GM19455 (cell line): Measurements from ENCODE around the gene TRAP1.

Experiments
- ATAC-seq: cut with Tn5 transposase; IDR thresholded peaks from one replicate; pipeline ENCODE4 v1.9.1; 2021; ENCODE audit not compliant: unreplicated experiment

The TRAP1 gene

DNA sequence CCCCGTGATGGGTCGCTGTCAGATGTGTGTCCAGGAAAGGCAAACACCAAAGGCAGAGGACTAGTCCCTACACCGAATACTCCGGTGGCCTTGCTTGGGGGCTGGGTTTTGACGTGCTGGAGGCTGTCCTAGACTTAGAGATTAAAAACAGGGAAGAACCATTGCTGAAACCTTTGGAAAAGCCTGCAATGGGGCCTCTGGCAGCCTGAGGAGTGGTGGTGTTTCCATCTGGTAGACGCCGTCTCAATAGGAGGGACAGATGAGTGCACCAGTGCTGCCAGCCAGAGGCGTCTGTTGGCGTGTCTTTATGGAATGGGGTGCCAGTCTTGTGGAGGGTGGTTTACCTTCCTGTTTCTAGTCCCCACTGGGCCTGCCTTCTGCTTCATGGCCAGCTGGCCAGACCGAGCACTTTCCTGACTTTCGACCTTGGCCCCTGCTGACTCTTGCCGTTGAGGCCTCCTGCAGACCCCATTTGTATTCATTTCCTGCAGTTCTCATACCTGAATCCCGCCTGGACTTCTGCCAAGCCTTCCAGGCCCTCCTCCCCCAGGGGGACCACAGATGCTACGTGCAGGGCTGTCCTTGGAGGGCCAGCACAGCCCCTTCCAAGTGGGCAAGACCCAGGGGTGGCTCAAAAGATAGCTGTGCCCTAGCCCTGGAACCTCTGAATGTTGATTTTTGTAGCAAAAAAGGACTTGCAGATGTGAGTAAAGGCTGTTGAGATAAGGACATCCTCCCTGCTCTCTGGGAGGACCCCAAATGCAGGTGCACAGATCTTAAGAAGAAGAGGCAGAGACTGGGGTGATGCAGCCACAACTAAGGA lies 64.7 kb downstream of the TRAP1 start:
- no peak for ATAC-seq

DNA sequence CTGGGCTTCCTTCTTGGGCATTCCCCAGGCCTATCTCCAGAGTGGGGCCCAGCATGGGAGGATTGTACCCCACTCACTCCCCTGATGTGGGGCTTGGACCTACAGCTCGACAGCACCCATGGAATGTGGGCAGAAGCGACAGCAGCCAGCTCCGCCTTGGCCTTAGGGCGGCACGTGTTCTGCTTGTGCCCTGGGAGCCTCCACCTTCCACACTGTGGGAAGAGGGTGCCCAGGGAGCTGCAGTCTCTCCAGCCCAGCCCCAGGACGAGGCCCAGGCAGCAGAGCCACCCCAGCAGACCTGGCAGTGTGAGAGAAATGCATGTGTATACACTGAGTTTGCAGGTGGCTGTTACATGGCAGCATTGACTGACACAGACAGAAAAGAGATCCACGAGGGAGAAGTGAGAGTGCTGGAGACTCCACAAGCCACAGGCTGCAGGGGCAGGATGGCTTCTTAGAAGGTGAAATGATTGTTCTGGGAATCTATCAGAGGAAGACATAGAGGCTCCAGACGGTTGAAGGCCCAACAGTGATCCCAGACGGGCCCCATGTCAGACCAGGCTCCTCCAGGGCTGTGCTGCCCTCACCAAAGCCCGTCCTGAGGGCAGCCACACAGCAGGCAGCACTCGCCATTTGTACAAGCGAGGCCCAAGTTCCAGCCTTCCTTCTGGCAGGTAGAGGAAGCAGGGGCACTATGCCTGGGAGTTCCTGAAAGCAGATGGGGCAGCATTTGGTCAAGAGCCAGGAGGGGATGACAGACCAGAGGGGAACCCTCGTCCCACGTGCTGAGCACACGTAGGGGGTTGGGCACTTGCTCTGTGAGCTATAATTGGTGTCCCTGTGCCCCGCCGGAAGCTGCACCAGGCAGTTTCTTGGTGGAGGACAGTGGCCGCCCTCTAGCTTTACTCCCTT lies 65.6 kb downstream of the TRAP1 start:
- no peak for ATAC-seq

DNA sequence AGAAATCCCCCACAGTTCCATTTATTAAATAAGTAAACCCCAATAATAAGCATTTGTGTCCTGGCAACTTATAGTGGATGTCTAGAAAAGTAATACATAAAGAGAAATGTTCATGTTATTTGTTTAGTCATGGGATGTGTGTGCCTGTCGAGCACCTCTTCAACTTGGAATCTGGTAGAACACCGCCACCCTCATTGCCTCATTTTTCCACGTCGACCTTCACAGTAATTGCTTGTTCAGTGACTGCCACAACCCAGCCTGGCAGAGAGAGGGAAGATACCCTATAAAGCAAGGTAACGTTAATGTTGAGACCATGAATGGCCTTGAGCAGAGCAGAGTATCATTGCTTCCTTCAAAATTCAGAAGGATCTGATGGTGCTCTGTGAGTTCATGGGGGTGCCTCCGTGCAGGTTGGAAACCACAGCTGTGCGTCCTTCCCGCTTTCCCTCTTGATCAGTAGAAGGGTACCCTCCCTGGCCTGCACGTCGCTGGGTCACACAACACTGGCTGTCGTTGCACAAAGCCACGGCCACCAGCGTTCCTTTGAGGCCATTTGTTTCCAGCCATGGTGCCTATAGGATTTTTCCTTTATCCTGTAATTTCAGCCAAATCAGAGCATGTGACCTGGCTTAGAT lies 66.6 kb downstream of the TRAP1 start:
- no peak for ATAC-seq

DNA sequence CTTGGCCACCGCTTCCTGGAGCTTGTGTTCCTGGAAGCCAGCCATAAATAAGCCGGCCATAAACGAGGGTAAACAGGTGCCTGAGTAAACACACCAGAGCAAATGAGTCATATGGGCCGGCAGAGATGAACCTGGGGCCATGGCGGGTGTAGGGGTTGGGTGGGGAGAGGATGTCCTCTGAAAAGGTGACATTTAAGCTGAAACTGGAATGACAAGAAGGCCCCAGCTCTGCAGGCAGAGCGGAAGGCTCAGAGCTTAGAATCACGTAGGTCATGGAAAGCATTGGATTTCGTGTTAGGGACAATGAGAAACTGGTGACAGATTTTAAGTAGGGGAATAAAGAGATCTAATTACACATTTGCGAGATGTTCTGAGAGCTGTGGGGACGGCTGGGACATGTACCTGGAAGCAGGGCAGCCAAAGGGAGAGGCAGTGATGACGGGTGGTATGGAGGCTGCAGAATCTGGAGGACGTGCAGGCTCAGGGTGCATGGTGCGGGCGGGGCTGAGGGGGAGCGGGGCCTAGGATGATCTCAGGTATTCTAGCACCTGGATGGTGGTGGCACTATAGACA lies 70.9 kb downstream of the TRAP1 start:
- no peak for ATAC-seq

DNA sequence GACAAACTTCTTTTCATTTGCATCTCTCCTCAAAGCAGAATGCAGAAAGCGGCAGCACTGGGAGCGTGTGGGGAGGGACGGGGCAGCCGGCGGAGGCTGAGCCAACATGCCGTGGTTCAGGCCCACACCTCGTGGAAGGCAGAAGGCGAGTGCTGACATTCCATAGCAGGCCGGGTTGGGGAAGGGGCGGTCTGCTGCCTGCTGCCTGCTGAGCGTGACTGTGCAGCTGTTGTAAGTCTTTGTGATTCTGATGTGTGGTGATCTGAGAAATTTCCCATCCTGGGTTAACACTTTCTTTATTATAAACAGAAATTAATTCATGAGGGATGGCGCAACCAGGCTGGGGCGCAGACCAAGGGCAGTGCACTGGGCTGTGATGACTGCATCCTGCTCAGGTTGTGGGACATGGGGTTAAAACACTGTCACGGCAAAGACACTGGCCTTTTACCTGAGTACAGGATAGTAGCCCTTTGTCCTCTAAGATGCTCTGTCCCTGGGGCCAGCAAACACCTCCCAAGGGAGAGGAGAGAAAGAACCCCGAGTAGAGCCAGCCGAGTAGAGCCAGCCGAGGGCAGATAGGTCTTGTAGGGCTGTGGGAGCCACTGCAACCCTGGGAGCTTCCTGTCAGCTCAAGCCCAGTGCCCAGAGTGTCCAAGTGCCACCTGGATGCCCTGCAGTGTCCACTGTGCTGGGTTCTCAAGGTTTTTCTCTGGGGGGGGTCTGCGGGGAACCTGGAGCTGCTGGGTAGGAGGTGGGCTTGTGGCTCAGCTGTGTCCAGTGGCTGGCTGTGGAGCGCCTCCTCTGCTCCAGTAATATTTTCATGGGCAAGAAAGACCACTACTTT lies 71.6 kb downstream of the TRAP1 start:
- no peak for ATAC-seq

DNA sequence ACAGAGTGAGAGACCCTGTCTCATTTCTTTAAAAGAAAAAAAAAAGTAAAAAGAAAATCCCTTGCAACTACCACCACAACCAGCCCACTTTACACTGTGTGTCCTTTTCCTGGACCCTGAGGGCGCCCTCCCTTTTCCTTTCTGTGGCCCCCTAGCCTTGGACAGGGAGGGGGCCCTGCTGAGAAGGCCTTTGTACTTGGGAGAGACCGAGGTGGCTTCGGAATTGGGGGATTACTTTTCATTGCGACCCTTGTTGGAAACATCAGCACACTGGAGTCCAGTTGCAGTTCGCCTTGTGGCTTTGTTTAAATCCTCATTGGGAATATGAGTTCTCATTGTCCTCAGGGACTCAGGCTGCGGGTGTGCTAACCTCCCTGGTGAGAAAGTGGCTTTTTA lies 72.2 kb downstream of the TRAP1 start:
- no peak for ATAC-seq

DNA sequence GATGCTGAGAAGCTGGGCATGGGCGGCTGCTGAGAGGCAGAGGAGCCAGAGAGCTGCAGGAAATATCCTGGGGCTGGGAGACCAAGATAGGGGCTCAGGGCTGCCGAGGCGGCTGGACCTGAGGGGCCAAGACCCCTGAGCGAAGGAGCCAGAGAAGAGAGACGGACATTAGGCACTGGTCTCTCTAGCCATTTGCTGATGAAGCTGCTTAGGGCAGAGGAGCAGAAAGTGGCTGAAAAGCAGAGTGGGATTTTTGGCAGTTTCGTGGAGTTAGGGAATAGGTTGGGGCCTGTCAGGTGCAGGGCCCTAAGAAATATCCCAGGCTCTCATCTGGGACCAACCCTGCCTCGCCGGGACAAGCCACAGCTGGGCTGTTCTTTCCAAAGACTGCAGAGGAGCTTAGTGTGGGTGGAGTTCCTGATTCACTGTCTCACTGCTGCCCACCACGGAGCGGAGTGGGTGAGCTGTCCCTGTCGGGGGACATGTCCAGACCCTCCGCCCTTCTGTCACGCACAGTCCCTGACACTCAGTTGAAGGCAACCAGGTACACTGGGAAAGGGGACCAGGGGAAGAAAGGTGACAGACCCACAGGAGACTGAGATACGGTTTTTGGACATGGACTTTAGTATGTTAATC lies 74.1 kb downstream of the TRAP1 start:
- no peak for ATAC-seq

DNA sequence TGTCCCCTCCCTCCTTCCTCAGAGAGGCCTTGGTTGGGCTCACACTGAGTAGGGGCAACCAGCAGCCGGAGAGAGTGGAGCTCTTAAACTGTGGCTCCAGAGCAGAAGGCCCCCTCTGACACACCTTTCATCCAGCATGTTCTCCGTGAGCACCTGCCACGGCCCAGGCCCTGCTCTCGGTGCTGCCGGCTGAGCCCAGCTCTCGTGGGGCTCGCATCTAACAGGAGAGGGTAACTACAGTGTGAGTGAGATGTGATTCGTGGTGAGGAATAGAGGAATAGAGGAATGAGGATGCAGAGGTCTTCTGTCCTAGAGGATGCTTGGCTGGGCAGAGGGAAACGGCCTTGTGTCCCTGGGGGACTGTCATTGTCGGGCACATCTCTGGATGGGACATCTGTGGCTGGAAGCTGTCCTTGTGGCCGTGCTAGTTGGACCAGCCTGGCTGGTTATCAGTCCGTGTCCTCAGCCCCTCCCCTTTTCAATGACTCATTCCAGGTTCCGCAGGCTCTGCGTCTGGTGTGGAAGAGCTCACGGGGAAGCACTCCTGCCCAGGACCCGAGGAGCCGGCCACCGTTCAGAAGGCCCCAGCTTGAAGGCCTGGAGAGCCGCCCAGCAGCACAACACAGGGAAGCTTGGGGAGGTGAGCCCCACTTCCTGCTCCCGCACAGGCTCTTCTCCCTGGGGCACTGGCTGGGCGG lies 74.8 kb downstream of the TRAP1 start:
- ATAC-seq, result no peak

DNA sequence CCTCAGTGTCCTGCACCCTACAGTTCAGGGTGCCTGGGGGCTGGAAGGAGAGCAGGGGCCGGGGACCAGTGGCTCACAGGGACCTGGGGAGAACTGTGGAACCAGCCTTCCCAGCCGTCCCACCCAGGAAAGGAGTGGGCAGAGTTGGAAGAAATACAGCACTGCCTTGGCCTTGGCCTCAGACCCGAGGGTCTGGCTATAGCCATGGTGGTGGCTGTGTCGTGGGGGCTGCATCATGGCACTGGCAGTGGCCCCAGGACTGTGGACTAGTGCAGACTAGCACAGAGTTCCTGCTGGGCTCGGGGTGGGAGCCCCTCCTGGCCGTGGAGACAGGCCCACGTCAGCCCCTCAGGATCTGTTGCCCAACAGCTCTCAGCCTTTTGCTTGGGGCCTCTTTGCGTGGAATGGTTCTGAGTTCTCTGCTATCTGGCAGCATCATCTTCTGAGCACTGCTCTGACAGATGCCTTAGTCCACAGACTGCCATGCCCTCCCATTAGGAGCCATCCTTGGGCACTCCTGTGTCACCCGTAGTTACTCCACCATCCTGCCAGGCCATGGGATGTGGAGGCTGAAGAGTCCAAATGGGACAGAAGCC lies 75.4 kb downstream of the TRAP1 start:
- no peak for ATAC-seq

DNA sequence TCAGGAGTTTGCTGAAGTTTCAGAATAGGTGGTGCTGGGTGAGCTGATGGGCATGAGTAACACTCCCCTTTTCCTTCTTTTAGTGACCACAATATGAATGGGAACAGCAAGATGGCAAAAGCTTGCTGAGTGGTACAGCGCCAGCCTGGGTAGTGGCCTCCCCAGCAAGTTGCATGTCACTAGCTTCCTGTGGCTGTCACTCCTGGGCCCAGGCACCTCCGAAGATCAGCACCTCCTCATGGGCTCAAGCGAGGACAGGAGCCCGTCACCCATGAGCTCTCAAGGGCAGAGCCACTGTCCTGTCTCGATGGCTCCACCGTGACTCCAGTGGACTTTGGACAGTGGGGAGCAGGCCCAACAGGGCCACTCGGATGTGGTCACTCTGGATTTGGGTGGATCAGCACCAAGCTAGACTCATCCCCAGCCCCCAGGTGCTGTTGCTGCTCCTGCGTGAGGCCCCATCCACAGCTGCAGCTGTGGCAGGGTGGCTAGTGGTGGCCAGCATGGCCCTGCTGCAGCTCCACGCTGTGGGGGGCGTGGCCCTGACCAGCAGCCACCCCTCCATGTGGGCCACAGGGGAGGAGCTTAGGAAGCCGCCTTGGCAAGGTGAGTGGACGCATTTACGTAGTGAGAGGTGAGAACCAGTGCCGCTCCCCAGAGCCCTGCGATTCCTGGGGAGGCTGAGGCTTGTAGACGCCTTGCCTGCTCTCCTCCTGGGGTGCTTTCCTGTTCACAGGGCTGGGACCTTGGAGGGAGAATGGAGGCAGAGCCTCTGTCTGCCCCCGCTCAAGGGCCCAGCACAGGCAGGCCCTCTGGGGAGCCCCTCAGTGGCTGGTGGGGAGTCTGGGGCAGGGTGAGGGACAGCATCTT lies 76.5 kb downstream of the TRAP1 start:
- no peak for ATAC-seq

DNA sequence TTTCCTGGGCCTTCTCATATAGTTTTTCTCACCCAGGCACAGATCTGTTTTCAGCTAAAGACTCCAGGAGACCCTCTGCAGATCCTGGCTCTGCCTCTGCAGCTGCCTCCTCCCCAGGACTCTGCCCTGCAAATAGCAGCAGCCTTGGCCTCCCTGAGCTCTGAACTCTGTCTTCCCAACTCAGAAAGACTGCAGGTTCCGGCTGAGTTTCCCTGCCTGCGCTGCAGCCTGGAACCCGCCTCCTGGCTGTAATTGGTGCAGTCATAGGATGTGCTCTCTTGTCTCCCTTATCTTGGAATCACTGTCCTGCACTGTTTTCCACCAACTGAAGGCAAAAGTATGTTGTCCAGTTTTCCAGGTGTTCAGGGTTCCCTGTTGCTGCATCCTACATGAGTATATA lies 77.1 kb downstream of the TRAP1 start:
- ATAC-seq, result no peak

DNA sequence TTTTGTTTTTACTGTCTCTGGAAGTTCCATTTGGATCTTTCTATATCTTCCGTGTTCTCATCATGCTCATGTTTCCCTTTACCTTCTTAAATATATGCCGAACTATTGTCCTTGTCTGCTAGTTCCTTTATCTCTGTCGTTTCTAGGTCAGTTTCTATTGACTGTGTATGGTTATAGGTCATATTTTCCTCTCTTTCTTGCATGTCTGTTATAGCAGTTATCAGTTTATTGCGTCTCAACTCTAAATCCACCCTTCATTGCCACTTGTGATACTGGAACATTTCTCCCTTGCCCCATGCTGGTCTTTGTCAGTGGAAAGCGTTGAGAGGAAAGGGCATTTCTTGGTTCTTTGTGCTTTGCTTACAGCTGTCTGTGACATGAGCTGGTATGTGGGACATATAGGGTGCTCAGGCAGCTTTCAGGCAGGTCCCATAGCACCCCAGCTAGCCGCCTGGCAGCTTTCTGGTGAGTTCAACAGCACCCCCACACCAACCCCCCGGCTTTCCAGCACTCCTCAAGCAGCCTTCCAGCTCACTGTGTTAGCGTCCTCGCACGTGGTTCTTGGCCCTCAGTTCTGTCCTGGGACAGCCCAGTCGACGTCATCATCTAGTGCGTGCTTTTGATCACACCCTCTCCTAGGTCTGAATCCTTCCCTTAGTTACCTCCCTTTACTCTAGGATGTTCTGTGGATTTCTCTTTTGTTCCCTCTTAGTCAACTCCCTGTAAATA lies 78.2 kb downstream of the TRAP1 start:
- no peak for ATAC-seq

DNA sequence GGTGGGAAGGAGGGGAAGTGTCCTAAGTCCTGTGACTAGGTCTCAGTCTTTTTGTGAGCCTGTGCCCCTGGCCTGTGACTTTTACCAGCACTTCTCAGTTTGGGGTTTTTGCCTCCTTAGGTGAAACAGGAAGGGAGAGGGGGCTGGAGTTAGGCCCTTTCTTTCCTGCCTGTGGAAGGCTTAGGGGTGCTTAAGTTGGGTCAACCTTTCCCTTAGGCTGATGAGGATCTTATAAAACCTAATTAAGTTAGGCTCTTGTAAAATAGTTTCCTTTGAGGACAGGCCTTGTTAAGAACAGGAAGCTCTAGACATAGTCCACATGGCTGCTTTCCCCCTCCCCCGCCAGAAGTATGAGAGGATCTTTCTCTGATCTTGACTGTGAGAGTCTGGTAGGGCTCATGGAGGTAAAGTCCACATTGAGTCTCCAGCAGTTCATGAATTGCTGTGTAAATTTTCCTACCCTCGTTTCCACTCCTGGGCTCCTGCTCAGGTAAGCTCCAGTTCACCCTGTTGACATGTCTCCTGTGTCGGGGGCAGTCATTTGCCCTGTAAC lies 79.9 kb downstream of the TRAP1 start:
- no peak for ATAC-seq

DNA sequence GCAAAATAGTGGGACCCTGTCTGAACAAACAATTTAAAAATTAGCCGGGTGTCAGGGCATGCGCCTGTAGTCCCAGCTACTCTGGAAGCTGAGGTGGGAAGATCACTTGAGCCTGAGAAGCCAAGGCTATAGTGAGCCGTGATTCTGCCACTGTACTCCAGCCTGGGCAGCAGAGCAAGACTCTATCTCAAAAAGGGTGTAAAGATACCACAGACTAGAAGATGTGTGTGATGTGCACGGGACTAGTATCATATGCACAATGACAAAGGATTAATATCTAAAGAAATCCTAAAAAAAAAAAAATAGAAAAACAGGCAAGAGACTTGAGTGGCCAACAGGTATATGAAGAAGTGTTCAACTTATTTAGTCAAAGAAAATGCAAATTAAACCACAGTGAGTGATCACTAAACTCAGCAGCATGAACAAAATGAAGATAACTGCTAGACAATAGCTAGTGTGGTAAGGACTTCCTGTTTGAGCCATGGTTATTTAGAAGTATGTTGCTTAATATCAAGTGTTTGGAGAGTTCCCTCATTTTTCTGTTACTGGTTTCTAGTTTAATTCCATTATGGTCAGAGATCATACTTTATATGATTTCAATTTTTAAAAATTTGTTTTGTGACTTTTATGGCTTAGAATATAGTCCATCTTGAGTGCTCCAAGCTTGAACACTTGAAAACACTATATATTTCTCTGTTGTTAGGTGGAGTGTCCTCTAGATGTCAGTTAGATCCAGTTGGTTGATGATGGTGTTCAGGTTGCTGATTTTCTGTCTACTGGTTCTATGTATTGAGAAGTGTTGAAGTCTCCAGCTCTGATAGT lies 91.2 kb downstream of the TRAP1 start:
- ATAC-seq, result peak; percentile 53

DNA sequence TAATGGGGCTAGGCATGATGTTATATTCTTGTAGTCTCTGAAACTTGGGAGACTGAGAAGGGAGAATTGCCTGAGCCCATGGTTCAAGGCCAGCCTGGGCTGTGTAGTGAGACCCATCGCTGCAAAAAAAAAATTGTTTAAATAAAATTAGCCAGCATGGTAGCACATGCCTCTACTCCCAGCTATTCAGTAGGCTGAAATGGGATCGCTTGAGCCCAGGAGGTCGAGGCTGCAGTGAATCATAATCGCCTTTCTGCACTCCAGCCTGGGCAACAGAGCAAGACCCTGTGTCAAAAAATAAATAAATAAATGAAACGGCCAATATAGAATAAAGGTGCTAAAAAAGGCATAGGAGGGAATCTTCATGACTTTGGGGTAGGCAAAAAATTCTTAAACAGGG lies 92.0 kb downstream of the TRAP1 start:
- no peak for ATAC-seq

DNA sequence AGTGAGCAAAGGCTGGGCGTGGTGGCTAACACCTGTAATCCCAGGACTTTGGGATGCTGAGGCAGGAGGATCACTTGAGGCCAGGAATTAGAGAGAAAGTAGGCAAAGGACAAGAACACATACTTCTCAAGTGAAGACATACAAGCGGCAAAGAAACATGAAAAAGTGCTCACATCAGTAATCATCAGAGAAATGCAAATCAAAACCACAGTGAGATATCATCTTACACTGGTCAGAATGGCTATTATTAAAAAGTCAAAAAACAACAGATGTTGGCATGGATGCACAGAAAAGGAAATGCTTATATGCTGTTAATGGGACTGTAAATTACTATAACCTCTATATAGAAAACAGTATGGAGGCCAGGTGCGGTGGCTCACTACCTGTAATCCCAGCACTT lies 93.7 kb downstream of the TRAP1 start:
- no peak for ATAC-seq
